Inferior parietal cortex (tissue), 1 donor: ENCODE measurements around the gene LRIF1.
"Not testable (repeated sequence)": the region's sequence is repeated elsewhere in the genome, so short reads cannot be mapped to it uniquely, and the experiment has no call there.

Source experiments
- DNase-seq: peaks from one replicate; pipeline ENCODE4 v3.0.0-alpha.2; 2016; ENCODE audit errors: extremely low spot score

The LRIF1 gene, protein sequence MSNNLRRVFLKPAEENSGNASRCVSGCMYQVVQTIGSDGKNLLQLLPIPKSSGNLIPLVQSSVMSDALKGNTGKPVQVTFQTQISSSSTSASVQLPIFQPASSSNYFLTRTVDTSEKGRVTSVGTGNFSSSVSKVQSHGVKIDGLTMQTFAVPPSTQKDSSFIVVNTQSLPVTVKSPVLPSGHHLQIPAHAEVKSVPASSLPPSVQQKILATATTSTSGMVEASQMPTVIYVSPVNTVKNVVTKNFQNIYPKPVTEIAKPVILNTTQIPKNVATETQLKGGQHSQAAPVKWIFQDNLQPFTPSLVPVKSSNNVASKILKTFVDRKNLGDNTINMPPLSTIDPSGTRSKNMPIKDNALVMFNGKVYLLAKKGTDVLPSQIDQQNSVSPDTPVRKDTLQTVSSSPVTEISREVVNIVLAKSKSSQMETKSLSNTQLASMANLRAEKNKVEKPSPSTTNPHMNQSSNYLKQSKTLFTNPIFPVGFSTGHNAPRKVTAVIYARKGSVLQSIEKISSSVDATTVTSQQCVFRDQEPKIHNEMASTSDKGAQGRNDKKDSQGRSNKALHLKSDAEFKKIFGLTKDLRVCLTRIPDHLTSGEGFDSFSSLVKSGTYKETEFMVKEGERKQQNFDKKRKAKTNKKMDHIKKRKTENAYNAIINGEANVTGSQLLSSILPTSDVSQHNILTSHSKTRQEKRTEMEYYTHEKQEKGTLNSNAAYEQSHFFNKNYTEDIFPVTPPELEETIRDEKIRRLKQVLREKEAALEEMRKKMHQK

DNA sequence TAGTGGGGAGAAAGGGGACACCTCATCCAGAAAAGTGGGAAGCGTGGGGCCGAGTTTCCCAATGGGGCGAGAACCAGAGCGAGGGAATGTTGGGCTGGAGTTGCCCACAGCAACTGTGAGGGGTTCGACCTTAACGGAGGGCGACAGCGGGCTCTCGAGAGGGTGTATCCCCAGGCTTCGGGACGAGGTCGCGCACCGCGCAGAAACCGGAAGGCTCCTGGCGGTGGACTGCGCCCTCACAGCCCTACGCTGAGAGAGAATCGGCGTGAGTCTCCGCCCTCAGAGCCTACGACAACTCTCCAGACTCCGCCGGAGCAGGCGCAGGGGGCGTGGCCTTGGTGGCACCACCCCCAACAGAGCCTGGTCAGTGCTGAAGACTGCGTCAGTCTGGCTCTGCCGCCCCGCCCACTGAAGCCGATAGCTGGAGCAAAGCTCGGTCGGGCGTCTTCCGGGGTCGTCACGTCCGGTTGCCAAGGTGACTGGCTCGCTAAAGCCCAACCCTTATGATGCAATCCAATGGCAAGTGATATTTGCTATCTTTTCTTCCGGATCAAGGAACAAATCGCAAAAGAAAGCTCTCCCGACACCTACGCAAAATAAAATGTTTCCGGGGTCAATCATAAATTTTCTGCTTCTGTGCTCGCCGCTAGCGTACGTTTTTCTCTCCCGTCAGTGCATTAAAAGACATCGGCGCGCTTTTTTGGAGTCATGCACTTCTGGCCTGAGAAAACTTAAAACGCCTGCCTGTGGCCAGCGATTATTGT lies at the start of gene LRIF1:
Gene LRIF1 (minus strand): TSS at position 232 of the 764 bp plus-strand sequence. CDS start 234 bp downstream, outside the sequence.
- peak; percentile 97 for DNase-seq

DNA sequence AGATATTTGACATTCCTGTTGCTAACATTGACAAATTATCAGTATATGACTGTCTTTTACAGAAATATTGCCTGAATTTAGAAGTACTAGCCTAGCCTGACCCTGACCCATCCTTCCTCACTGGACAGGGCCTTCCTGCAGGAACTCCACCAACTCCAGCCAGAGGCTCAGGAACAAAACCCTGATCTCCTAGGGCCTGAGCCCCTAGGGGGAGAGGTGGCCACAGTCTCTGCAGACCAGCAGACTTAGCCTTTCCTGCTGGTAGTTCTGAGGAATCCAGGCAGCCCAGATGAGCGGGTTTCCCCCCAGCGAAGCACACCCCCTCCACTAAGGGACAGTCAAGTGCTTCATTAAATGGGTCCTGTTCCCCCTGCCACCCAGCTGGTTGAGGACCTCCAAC lies 44.3 kb upstream of the LRIF1 start:
- no peak for DNase-seq

DNA sequence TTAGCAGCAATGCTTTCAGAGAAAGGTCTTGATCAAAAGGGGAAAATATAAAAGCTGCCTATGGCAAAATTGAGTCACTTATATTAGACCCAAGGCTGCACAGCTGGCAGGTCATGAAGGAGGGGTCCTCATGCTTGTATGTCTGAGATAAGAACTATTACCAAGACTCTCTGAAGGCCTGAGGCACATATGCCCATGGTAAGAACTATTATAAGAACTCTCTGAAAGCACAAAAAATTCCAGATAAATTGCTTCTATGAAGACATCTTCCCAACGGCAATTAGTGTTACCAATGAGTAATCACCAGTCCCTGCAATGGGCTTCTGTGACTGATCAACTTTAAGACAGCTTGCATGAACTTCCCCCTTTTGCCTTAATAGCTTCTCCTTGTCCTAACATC lies 42.8 kb upstream of the LRIF1 start:
- DNase-seq = no peak

DNA sequence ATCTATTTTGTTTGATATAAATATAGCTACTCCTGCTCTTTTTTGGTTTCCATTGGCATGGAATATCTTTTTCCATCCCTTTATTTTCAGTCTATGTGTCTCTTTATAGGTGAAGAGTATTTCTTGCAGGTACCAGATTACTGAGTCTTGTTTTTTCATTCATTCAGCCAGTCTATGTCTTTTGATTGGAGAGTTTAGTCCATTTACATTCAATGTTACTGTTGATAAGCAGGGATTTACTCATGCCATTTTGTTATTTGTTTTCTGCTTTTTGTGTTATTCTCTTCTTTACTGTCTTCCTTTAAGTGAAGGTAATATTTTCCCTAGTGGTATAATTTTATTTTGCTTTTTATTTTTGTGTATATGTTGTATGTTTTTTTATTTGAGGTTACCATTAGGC lies 35.9 kb upstream of the LRIF1 start:
- DNase-seq = not testable (repeated sequence)

DNA sequence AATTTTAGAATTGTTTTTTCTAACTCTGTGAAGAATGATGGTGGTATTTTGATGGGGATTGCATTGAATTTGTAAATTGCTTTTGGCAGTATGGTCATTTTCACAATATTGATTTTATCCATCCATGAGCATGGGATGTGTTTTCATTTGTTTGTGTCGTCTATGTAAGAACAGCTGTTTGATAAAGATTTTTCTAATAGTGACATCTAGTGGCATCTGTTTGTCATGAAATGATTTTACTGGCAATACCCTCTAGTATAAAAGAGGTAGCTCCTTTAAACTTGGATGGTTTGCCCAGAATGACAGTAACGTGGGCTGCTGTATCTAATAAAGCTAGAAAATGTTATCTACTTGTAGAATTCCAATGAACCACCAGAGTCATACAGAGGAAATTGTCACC lies 28.6 kb upstream of the LRIF1 start:
- not testable (repeated sequence) for DNase-seq

DNA sequence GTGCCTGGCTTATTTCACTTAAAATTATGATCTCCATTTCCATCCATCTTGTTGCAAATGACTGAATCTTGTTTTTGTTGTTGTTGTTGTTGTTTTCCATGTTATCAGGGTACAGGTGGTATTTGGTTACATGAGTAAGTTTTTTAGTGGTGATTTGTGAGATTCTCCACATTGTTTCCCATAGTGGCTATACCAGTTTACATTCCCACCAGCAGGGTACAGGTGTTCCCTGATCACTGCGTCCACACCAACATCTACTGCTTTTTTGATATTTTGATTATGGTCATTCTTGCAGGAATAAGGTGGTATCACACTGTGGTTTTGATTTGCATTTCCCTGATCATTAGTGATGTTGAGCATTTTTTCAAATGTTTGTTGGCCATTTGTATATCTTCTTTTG lies 27.6 kb upstream of the LRIF1 start:
- not testable (repeated sequence) for DNase-seq

DNA sequence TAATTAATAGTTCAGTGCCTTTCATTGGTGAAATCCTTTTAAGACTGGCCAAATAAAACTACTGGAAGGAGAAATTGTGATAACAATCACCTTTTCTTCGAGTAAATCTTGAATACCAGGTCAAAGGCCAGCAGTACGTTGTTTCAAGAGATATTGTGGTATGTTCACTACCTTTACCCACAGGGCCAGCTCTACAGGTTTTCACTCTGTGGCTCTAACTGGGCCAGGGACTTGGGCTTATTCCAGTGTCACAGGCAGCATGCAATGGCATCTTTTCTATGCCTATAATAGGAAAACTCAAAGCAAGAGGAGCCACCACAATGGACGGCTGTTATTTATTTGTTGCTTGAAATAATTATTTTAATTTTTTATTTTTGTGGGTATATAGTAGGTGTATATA lies 26.8 kb upstream of the LRIF1 start:
- DNase-seq = no peak

DNA sequence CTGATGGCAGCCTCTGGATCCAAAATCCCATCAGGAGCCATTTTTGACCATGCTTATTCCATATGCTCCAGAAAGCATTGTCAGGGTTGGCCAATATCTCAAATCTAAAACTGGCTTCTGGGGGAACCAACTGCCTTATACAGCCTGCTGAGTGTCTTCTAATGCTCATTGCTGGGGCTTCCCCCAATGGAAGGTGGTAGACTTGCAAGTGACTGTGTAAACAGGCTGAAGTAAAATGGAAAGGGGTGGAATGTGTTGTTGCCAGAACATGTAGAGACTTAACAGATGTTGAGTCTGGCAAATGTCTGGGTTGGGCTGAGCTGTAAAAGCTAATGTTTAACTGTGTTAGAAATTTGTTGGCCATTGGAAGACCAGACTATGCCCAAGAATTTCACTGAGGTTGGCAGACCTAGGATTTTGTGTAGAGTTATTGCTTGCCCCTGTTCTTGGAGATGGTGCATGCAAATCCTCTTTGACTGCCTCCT lies 22.7 kb upstream of the LRIF1 start:
- no peak for DNase-seq

DNA sequence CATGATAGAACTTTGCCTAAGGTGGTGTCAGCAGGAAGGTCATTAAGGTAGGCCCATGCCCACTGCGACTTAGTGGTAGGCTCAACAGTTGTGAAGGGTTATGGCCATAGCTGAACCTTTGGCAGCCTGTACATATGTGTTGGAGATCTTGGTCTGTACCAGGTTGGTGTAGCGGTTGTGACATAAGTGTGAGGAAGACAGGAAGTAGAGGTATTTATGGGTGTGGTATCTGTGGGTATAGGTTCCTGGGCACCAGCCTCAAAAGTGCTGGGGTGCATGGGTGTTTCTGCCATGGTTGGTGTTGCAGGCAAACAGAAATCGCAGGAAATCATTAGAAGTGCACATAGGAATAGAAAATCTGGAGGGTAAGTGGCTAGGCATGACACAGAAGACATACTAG lies 18.6 kb upstream of the LRIF1 start:
- no peak for DNase-seq

DNA sequence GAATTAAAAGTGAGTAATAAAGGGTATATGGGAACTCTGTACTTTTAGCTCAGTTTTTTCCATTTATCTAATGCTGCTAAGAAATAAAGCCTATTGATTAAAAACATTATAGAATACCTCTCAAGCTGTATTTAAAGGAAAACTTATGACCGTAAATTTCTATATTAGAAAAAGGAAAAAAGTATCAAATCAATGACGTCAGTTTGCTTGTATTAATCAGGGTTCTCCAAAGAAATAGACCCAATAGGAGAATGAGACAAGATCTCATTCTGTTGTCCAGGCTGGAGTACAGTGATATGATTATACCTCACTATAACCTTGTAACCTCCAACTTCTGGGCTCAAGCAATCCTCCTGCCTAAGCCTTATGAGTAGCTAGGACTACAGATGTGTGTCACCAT lies 15.4 kb upstream of the LRIF1 start:
- no peak for DNase-seq

DNA sequence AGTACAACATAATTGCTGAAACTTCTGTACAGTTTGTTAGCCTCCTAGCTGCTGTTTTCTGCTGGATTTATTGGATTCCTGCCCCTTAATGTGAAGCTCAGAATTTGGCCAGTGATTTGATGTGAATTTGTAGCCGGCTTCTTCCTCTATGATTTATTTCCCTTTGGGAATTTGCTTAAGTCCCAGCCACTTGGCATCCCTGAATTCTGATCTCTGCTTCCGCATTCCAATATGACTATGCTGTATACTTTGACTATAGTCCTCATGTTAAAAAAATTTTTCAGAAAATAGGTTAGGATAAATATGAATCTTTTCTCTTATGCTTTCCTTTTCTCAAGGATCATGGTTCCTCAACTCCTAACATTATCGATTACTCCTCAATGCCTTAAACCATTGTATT lies 12.4 kb upstream of the LRIF1 start:
- no peak for DNase-seq

DNA sequence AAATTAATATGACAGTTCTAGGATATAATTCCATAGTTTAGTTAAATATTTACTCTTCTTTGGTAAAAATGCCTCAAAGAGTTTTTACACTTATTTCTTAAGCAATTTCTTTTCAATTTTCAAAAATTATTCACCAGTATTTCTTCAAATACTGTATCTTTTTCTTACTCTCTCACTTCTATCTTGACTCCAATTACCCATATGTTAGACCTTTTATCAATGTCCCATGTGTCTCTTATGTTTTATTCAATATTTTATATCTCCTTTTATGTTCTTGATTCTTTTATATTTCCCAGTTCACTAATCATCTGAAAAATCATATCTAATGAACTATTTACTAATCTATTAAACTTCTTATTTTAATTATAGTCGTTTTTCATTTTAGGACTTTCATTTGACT lies 11.5 kb upstream of the LRIF1 start:
- no peak for DNase-seq

DNA sequence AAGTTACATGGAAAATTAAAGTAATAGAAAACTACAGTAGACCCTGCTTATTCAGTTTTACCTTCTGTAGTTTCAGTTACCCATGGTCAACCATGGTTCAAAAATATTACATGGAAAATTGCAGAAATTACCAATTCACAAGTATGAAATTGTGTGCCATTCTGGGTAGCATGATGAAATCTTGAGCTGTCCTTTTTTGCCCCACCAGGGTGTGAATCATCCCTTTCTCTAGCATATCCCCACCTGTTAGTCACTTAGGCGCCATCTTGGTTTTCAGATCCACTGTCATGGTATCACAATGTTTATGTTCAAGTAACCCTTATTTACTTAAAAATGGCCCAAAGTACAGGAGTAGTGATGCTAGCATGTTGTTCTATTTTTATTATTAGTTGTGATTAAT lies 3.5 kb upstream of the LRIF1 start:
- DNase-seq = no peak

DNA sequence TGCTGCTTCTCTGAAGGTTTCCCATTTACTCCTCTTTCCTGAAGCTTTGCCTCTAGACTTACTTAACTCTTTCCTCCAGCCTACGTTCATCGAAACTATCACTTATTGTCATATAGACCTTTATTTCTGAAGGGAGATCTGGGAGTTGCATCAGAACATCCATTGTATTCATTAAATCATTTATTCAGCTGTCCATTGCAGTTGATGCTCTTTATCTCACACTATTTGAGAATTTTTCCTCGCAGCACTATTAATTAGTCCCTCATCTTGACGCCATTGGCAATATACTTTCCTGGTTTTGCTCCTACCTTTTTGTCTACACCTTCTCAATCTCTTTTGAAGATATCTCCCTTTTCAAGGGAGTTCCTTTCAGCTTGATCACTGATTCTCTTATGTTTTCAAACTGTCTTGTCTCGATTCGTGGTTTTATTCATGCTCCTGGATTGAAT lies 757 bp upstream of the LRIF1 start:
- no peak for DNase-seq

DNA sequence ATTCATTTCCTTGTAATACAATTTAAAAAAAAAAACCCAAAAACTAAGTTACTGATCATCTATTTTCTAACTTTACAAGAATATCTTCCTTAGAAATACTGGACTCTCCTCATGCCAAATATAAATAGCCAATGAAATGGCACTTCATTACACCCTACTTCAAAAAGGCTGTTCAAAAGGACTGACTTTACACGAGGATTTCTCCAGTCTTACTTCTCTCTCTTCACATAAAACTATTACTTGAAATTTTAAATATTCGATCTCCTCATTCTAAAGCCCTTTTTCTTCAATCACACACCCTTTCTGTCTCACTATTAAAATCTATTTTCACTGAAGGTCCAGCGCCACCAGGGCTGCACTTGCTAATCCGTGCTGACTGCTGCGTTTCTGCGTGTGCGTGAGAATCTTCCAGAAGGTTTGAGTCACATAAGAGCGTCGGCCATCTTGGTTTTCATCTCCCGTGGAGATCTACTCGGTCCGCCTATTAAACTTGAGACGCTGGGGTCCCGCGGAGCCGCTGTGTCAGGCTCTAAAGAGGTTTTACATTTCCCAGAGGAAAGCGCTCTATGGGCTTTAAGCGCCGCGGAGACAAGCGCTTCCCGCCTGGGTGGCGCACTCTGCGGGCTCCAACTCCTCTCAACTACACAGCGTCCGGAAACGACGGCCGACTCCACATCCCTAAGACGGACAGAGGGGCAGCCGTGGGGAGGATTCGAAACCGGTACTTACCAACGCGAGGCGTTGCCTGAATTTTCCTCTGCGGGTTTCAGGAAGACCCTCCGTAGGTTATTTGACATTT lies 631 bp downstream of the LRIF1 start:
- peak; percentile 61 for DNase-seq

DNA sequence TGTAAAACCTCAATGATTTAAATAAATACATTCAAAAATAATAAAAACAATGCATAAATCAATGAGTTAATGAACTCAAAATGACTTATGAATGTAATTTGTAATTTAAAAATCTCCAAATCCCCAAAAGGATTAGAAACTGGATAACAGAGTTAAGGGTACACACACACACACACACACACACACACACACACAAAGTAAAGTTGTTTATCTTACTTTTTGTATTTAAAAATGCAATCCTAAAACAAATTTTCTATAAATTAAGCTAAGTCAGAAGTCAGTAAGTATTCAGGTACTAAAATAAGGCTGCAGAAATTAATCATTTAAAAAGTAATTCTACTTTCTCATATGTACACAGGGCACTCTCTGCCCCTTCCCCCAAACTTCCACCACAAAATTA lies 1.8 kb downstream of the LRIF1 start:
- DNase-seq = no peak

DNA sequence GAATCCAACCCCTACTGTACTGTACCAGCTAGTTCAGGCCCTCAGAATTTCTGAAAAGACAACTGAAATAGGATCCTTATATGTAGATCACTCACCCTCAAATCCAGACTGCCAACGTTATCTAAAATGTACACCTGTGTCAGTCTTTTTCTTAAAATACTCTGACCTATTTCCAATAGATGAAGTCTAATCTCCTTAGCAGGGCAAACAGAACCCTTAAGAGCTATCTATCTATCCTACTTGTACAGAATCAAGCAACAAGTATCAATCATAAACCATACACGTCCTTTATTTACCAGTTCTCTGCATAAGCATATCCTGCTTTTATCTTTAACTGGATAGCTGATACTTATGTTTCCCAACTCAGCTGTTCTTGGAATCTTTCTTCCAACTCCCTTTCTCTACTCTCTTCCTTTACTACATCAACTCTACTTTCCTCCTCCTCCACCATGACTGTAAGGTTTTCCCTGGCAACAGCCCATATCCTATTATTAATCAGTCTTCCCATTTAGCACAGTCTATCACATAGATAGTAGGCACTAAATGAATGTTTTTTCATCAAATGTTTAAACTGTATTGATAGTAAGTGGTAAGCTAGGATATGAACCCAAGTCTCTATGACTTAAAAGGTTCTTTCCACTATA lies 2.8 kb downstream of the LRIF1 start:
- DNase-seq = no peak

DNA sequence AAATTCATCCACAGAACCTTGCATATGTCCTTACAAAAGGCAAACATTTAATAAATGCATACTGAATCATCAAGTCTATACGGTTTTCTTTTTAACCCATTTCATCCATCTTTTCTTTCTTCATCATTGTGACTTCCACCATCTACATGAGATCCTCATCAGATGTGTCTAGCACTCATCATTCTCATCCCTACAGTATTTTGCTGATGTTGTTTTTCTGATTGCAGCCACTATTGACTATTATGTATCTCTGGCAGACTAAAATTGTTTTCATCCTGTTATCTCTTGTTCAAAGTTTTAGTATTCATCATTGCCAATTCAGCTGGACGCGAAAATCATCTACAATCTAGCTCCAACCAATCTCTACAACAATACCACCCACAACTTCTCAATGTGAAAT lies 5.9 kb downstream of the LRIF1 start:
- no peak for DNase-seq

DNA sequence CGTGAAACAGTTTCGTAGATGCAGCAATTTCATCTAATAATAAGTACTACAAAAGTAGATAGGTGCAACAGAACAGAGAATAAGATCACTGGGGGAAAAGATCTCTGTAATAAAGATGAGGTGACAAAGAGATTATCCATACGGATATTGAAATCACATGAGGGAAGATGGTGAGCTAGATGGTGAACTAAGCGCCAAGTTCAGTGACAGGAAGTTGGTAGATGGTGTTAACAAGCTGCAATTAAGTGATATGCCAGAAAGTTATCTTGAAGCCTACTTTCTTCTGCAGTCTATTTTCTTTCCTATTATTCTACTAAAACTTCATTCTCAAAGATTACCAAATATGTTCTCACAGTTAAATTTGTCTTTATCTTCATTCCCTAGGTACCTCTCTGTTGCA lies 7.1 kb downstream of the LRIF1 start:
- DNase-seq = no peak

DNA sequence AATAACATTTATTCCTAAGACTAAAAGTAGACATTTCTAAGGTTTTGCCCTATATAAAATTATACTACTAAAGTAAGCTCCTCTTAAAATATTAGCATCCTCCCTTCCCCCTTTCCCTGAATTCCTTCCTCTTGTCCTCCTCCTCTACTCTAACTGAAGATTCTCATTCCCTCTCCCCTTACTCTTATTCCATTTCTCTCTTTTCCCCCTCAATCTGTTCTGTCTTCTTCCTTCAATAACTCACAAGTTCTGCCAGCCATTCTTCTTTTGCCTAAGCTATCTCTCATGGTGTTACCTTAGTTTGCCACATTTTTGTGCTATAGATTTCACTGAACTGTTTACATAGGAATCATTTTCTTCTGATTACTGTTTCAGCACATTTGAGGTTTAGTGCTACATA lies 10.7 kb downstream of the LRIF1 start:
- no peak for DNase-seq

DNA sequence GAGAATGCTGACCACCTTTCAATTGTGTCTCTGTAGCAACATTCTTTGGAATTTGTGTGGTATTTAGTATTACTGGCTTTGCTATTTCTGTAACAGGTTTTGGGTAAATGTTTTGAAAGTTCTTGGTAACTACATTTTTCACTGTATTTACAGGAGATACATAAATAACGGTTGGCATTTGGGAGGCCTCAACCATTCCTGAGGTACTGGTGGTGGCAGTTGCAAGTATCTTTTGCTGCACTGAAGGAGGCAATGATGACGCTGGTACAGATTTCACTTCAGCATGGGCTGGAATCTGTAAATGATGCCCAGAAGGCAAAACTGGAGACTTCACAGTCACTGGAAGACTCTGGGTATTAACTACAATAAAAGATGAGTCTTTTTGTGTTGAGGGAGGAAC lies 11.7 kb downstream of the LRIF1 start:
- no peak for DNase-seq
